ENCODE results near the gene DLL1.

DLL1 gene

DNA sequence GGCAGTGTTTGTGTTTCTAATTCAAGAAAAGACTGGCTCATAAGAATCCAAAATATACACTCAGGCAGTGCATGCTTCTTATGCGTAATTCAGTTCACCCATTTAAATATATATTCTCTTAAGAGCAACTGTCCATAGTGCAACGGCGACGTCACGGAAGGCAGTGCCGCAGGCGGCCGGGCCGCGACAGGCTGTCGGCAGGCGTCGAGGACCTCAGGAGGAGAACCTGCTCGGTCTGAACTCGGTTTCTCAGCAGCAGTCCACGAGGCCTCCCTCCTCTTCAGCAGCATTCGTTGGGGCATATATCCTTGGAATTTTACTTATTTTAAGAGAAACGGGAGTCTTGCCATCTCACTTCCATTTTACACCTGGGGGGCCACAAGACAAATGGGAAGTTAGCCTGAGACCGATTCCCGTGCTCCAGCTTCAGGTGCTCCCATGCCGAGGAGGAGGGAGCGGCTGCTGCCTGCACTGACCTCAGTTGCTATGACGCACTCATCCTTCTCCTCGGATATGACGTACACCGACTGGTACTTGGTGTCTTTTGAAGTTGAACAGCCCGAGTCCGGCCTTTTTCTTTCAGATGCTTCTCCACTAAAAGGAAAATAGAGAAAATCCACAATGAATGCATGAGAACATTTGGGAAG lies 8.2 kb downstream of the DLL1 start:
- FAIRE-seq (no peak), DNase-seq (ENCODE audit: insufficient read length, low spot score) (no peak)
- TF ChIP-seq, protein P1, sequence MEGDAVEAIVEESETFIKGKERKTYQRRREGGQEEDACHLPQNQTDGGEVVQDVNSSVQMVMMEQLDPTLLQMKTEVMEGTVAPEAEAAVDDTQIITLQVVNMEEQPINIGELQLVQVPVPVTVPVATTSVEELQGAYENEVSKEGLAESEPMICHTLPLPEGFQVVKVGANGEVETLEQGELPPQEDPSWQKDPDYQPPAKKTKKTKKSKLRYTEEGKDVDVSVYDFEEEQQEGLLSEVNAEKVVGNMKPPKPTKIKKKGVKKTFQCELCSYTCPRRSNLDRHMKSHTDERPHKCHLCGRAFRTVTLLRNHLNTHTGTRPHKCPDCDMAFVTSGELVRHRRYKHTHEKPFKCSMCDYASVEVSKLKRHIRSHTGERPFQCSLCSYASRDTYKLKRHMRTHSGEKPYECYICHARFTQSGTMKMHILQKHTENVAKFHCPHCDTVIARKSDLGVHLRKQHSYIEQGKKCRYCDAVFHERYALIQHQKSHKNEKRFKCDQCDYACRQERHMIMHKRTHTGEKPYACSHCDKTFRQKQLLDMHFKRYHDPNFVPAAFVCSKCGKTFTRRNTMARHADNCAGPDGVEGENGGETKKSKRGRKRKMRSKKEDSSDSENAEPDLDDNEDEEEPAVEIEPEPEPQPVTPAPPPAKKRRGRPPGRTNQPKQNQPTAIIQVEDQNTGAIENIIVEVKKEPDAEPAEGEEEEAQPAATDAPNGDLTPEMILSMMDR (IDR thresholded peaks at IDR 0.05; ENCODE audit: insufficient read depth, missing control alignments) = no peak

DNA sequence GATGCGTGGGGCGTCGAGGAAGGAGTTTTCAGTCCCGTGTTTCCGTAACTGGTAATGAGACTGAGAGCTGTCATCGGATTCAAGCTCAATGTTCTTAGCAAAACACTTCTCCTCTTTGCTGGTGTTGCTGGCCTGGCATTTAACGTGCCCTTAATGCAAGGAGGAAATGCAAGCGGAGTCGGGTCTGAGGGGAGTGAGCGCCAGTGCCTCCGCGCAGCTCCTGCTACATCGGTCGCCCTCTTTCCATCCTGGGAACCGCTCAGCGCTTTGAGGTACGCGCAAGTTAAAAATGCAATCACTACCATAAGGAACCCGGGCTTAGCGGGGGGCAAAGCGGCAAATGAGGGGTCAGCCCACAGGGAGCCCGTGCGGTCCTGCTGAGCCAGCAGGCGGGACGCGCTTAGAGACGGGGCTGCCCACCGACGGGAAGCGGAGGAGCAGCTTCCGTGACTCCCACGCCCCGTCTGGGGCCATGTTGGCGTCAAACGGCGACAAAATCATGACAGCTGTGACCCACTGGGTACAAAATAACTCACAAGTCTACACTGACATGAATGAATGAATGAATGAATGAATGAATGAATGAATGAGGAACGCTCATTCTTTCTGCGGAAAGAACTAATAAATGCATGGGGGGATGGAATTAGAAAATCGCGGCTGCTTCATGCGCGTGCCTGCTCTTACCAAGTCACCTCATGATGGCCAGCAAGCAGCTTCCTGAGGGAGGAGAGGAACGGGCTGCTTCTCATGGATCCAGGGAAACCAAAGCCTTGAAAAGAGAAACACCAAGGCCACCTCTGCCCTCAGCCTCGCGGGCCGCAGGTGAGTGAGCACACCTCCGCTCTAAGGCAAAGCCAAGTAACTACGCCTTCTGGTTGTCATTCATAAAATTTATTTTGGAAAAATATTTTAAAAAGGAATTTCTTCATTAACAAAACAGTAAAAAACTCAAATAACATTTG lies 9.3 kb downstream of the DLL1 start:
- DNase-seq (ENCODE audit: insufficient read length, low spot score) (no peak), FAIRE-seq (no peak)
- TF ChIP-seq, protein P1 (IDR thresholded peaks at IDR 0.05; ENCODE audit: insufficient read depth, missing control alignments) = no peak

DNA sequence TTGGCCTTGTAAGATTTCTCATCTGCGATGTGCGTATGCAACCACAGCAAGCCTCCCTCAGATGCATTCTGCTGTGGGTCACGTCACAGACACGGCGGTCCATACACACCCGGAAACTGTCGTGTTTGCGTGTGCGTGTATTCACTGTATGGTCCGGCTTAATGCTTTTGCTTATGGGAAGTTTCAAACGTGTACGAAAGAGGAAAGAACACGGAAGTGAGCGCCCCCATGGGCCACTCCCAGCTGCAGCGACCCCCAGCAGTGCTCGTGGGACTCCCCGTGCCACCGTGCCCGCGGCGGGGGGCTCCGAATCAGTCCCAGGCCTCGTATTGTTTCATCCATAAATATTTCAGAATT lies 10.2 kb downstream of the DLL1 start:
- no peak for FAIRE-seq
- TF ChIP-seq, protein P1 (IDR thresholded peaks at IDR 0.05; ENCODE audit: insufficient read depth, missing control alignments) = no peak
- no peak for DNase-seq (ENCODE audit: insufficient read length, low spot score)

DNA sequence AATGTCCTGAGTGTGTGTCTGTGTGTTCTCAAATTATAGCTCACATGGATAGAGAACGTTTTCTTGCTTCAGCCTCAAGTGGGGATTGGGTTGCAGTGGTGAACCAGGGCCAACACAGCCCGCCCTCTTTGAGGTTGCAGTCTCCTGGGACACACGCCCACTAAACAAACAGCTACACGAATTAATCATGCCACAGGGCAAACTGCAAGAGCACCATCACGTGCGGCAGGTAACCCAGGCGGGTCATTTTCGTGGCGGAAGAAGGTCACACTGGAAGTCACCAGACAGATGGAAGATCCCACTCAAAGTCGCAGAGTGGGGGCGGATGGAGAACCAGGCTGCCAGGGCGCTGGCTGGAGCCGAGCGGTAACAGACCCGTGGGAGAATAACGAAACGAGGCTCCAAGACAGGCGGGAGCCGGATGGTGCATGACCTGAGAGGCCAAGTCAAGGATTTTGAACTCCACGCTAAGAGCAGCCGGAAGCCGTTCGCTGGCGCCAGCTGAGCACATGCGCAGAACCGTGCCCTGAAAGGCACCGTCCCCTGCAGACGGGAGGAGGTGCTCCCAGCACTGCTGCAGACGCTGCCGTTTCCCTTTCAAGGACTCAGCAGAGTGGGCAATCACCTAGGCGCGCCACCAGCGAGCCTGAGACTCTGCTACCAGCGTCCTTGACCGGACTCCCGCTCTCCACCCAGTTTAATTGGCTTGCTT lies 10.7 kb downstream of the DLL1 start:
- DNase-seq (ENCODE audit: insufficient read length, low spot score) = no peak

DNA sequence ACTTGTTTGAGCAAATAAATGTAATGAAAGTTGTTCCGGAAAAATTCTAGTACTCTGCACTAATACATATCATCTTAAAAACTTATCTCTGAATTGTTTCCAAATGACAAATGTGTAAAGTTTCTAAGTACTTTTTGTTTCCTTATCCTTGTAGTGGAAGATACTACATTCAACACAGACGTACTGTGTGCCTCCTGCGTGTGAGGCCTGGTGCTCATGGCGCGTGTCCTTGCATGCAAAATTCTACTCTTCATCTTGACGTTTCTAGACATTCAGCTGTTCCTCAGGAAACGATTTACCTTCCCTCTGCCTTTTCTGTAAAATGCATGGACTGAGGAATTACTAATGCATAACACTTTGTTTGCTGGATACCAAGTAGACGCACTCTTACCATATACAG lies 11.5 kb downstream of the DLL1 start:
- FAIRE-seq (no peak), DNase-seq (ENCODE audit: insufficient read length, low spot score) (no peak)
- TF ChIP-seq, protein P1 (IDR thresholded peaks at IDR 0.05; ENCODE audit: insufficient read depth, missing control alignments) = no peak

More for the DNA sequence above, 10.7 kb downstream of the DLL1 start:
- FAIRE-seq = no peak
- TF ChIP-seq, protein P1 (IDR thresholded peaks at IDR 0.05; ENCODE audit: insufficient read depth, missing control alignments) = no peak

DNA sequence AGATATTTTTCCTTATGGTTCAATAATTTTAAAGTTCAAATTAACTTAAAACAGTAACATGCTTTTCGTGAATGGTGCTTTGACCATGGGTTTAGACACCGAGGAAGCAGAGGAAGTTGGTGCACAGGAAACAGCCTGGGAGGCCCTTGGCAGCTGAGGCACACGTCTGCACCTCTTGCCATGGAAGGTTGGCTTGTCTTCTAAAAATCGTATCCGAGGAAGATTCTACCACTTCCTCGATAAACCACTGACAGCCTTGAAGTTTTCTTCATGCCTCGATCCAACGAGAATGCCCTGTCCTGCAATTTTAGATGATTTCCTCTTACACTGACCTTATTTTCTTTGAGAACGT lies 12.2 kb downstream of the DLL1 start:
- DNase-seq (ENCODE audit: insufficient read length, low spot score) (no peak), FAIRE-seq (no peak)
- TF ChIP-seq, protein P1 (IDR thresholded peaks at IDR 0.05; ENCODE audit: insufficient read depth, missing control alignments) = no peak

Data from D721Med (cell line).